Stromal cell of bone marrow (primary cell): Measurements from ENCODE around the gene PLSCR1.
"Not testable (repeated sequence)": the region's sequence is repeated elsewhere in the genome, so short reads cannot be mapped to it uniquely, and the experiment has no call there.

ENCODE experiments used
- DNase-seq: peaks from one replicate; pipeline ENCODE4 v3.0.0-alpha.2; 2012; ENCODE audit warnings: low read depth

The PLSCR1 gene

DNA sequence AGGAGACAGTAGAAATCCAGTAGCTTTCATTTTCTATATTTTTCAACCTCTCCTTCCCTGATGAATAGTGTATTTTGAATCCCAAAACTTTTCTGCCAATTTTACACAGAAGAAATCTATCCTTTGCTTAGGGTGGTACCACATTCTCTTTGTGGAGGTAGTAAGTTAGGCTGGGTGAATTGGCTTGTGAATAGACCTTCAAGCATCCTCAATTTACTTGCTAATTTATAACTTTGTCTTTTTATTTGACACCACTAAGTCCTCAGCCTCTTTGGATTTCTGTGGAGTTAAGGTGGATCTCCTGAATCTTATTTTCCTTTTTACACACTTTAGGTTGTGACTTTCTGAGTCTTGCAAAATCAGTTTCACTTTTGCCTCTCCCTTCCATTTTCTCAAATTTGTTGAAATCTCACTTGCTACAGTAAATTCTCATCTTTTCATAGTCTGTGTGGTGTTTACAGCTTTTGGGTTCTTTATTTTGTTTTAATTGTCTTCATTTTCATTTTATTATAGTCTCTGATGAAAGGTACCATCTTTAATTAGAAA, 5.7 kb upstream of the PLSCR1 start:
- DNase-seq = no peak

DNA sequence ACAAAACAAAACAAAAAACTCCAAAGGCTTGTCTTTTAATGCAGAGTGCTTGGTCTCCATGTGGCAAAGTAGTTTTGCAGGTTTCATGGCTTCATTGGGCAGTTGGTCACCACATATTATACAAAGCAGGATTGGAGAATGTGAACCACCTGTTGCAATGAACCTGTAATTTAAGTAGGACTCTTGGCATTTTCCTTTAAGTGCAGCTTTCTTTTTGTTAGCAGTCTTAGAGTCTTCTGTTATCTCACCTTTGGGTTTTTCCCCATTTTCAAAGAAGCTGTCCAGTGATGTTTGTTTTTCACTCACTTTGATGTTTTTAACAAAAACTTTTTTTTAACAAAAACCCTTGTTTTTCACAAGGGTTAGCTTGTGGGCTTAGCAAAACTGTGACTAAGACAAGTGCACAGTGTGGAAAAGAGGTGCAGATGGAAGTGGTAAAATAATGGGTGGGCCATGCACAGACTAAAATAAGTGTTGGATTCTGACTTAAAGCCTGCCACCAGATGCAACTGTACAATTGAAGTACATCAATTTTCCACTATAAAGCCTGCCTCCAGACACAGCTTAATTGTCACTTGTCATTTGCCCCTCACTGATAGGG, 2.9 kb upstream of the PLSCR1 start:
- no peak for DNase-seq

- DNase-seq = no peak
Measured at GRCh38 chr3:146546366-146546965, 2.1 kb upstream of the PLSCR1 start.

- no peak for DNase-seq
Measured at GRCh38 chr3:146544929-146545528, 622 bp upstream of the PLSCR1 start.

GRCh38 chr3:146543461-146544001, 876 bp downstream of the PLSCR1 start:
- DNase-seq = no peak

GRCh38 chr3:146542978-146543377, 1.4 kb downstream of the PLSCR1 start:
- no peak for DNase-seq

- DNase-seq = no peak
Measured at GRCh38 chr3:146542179-146542578, 2.2 kb downstream of the PLSCR1 start.

- DNase-seq = no peak
Measured at GRCh38 chr3:146540978-146541377, 3.4 kb downstream of the PLSCR1 start.

DNA sequence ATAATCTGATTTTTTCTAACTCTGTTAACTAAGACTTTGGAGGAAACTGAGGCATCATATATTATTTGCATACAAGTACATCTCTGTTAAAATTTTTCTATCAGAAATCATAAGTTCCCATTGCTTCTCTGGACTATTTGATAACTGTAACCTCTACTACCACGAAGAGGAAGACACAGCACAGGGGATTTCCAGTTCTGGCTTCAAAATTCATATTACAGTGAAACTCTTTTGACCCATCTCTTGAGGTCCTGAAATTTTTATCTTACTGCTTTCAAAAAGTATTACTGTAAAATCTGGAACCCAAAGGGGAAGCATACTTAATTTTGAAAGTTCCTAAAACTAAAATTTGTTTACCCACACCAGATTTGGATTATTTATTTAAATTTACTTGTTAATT, 4.2 kb downstream of the PLSCR1 start:
- no peak for DNase-seq

- no peak for DNase-seq
Measured at GRCh38 chr3:146539315-146539714, 5.1 kb downstream of the PLSCR1 start.

DNA sequence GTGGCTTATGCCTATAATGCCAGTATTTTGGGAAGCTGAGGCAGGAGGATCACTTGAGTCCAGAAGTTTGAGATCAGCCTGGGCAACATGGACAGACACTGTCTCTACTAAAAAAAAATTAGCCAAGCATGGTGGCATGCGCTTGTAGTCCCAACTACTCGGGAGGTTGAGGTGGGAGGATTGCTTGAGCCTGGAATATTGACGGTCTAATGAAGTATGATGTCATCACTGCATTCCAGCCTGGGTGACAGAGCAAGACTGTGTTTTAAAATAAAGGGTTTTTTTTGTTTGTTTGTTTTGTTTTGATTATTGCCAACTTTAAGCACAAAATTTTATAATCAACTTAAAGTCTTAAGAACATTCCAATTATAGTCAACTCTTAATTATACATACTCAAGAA, 6.8 kb downstream of the PLSCR1 start:
- DNase-seq = no peak

DNA sequence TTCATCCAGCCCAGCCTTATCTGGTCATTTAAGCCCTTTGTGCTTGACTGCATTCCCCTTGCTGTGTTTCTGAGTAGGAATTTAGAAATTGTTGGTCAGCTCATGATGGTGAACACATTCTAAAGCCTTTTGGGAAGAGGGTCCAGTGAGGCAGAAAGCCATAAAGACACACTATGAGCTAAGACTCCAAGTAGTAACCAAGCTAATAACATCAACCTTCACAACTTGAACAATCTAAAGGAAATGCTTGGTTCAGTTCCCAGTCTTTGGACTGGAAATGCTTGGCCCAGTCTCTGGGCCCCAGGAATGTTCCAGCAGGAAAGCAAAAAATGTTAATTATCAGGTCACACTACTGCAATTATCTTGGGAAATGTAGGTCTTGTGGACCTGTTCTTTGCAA, 7.7 kb downstream of the PLSCR1 start:
- DNase-seq = no peak

- no peak for DNase-seq
Measured at GRCh38 chr3:146532406-146532805, 12.0 kb downstream of the PLSCR1 start.

DNA sequence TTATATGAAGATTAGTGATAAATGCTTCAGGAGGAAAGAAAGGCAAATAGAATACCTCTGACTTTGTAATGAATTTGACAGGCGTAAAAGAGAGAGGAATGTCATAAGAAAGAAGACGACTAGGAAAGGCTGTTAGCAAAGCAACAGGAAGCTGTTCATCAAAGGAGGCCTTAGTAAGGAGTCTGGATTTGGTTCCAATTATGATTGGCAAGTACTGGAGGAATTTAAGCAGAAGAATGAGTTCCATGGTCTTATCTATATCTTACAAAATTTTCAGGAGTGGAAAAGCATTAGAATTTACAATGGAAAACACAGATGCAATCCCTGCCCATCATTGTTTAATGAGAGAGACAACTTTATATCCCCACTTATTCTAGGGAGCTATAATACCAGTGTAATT, 13.8 kb downstream of the PLSCR1 start:
- DNase-seq = no peak

DNA sequence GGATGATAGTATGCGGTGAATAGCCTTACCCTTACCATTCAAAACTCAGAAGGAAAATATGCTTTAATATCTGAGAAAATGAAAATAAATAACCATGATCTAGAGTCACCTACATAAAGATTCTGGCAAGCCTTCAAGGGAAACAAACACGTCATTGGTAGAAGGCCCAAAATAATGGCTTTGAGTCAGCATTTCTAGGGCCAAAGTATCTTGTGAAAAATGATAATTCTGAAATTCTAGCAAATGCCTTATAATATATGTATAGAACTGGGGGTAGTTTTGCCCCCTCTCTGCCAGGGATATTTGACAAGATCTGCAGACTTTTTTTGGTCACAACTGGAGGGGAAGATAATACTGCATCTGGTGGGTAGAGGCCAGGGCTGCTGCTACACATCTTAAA, 15.4 kb downstream of the PLSCR1 start:
- no peak for DNase-seq

GRCh38 chr3:146524961-146525360, 19.4 kb downstream of the PLSCR1 start:
- no peak for DNase-seq

- no peak for DNase-seq
Measured at GRCh38 chr3:146523531-146523930, 20.9 kb downstream of the PLSCR1 start.

GRCh38 chr3:146522174-146523158, 21.9 kb downstream of the PLSCR1 start:
- DNase-seq = not testable (repeated sequence)

DNA sequence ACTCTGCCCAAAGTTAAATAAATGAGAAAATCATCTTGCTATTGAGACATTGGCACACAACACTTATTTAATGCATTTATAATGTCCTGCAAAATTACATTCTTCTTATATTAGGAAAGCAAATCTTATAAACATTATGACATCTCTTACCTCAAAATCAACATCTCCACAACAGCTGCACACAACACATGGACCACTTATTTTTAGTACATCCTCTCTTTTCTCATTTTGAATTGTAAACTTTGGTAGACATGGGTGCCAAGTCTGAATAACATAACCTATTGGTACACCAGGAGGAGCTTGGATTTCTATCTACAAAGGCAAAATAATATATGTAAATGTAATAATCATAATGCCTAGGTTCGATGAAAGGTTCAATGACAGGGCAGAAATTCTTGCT, 23.0 kb downstream of the PLSCR1 start:
- no peak for DNase-seq

- DNase-seq = no peak
Measured at GRCh38 chr3:146519810-146520209, 24.6 kb downstream of the PLSCR1 start.

DNA sequence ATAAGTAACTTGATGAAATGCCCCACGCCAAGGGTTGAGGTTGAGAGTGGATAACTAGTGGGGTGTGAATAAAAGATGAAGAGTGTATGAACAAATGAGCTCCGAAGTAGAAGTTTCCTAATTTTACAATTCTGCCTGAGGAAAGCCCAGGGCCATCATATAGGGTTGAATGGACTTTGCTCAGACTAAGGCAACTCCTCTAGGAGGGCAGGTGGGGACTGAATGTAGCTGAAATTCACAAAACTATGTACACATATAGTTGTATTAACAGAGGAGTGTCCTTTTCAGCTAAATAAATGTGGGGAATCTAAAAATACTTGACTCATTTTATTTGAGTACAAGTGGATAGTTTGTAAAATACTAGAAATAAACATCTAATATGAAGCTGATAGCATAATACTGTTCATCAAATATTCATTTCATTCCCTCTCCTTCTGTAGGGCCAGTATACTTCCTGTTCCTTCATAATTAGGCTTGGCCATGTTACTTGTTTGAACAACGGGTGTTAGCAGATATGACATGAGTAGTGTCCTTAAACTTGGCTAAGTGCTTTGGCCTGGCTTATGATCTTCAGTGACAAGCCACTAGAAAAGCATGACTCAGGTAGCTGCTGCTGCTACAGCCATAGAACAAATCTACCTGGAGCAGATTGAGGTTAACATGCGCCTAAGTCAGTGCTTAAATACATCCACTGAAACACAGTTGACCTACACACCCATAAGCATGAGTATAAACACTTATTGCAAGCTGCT, 26.5 kb downstream of the PLSCR1 start:
- no peak for DNase-seq
